ENCODE data around the gene ACOT9. TPM values are rescaled to one million over a fixed set of nuclear protein-coding genes. Genes with fewer than 3 reads are reported as not detected.

The ACOT9 gene, protein sequence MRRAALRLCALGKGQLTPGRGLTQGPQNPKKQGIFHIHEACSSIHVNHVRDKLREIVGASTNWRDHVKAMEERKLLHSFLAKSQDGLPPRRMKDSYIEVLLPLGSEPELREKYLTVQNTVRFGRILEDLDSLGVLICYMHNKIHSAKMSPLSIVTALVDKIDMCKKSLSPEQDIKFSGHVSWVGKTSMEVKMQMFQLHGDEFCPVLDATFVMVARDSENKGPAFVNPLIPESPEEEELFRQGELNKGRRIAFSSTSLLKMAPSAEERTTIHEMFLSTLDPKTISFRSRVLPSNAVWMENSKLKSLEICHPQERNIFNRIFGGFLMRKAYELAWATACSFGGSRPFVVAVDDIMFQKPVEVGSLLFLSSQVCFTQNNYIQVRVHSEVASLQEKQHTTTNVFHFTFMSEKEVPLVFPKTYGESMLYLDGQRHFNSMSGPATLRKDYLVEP
- 52.8 and 83.0 TPM in 2 replicates for total RNA-seq (ENCODE audit: low replicate concordance)

GRCh38 chrX:23742697-23743622 lies at the start of gene ACOT9:
Gene ACOT9 (minus strand): TSS chrX:23743276. CDS start chrX:23743144, 132 bp downstream.
- TF ChIP-seq CTCF (IDR thresholded peaks at IDR 0.05; ENCODE audit: insufficient read depth, low read length), result no peak
- peak; percentile 95 for DNase-seq (ENCODE audit: low read depth)
- peak within 1 kb of the TSS; percentile 75 for H3K4me3 ChIP-seq (ENCODE audit: low read depth, low read length)

- H3K4me3 ChIP-seq (ENCODE audit: low read depth, low read length), result no peak overlapping the region
- DNase-seq (ENCODE audit: low read depth), result no peak
- TF ChIP-seq CTCF (IDR thresholded peaks at IDR 0.05; ENCODE audit: insufficient read depth, low read length), result no peak
Observed at GRCh38 chrX:23790155-23790497, 47.0 kb upstream of the ACOT9 start.

DNA sequence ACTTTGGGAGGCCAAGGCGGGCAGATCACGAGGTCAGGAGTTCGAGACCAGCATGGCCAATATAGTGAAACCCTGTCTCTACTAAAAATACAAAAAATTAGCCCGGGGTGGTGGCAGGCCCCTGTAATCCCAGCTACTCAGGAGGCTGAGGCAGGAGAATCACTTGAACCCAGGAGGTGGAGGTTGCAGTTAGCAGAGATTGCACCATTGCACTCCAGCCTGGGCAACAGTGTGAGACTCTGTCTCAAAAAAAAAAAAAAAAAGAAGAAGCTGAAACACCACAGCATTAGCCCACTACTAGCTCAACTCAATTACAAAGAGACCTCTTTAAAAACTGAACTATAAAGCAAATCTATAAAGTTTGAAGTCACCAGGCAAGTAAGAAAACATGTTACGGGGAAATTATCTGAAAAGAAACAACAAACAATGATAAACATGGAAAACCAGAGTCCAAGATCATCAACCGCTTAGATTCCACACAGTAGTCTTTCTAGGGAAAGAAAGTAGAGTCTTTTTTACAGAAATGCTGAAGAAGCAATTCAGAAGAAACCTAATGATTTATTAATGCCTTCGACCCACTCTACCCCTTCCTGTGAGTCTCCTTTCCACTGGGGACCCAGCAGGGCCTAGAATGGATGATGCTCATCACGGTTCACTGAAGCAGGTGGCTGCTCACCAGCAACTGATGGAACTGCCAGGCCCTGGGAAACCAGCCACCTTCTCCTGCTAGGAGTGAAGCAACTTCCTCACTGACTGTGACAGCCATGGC lies 46.5 kb upstream of the ACOT9 start:
- no peak for DNase-seq (ENCODE audit: low read depth)
- no peak for TF ChIP-seq CTCF (IDR thresholded peaks at IDR 0.05; ENCODE audit: insufficient read depth, low read length)
- no peak overlapping the region for H3K4me3 ChIP-seq (ENCODE audit: low read depth, low read length)

- no peak overlapping the region for H3K4me3 ChIP-seq (ENCODE audit: low read depth, low read length)
- TF ChIP-seq CTCF (IDR thresholded peaks at IDR 0.05; ENCODE audit: insufficient read depth, low read length), result no peak
- no peak for DNase-seq (ENCODE audit: low read depth)
Observed at GRCh38 chrX:23788946-23789345, 45.9 kb upstream of the ACOT9 start.

- no peak for TF ChIP-seq CTCF (IDR thresholded peaks at IDR 0.05; ENCODE audit: insufficient read depth, low read length)
- DNase-seq (ENCODE audit: low read depth), result no peak
- H3K4me3 ChIP-seq (ENCODE audit: low read depth, low read length), result no peak overlapping the region
Observed at GRCh38 chrX:23788521-23788920, 45.4 kb upstream of the ACOT9 start.

DNA sequence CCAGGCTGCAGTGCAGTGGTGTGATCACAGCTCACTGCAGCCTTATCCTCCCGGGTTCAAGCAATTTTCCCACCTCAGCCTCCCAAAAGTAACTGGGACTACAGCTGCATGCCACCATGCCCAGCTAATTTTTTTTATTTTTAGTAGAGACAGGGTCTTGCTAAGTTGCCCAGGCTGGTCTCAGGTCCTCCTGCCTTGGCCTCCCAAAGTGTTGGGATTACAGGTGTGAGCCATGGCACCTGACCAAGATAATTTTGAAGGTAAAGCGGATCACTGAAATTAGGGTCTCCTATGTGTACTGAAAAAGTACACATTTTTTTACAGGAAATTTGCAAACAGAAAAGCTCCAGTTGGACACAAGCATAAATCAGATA lies 44.7 kb upstream of the ACOT9 start:
- no peak for DNase-seq (ENCODE audit: low read depth)
- TF ChIP-seq CTCF (IDR thresholded peaks at IDR 0.05; ENCODE audit: insufficient read depth, low read length), result no peak
- no peak overlapping the region for H3K4me3 ChIP-seq (ENCODE audit: low read depth, low read length)

Data from fibroblast of the aortic adventitia (primary cell).